Measurements from ENCODE around the gene WDFY1. TPM values are rescaled to one million over a fixed set of nuclear protein-coding genes. Genes with fewer than 3 reads are reported as not detected.

Gene WDFY1
- polyA plus RNA-seq, 3 donors, result 31.7 to 59.8 (median 40.7) TPM

DNA sequence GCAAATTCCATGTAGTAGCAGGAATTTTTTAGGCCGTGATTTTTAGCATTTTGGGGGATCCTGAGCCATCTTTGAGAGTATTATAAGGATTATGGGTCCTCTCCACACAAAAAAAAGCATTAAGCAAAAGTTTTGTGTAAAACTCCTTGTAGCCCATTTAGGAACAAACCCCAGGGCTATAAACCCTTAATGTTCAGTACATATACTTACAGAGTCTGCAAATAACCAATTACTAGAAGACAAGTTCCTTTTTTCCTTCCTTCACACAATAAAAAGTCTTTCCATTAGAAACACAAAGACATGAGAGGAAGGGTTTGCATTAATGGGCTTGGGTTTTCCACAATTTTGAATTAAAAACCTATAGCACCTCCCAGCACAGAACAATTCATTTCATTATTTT is 44.6 kb downstream of the WDFY1 start:
- H3K9me3 ChIP-seq (replicated peaks in 1 of 2; ENCODE audit: control insufficient read depth in 1 of 2, insufficient read depth in 1 of 2, low read length in 2 of 2), result no peaks in the 10 kb centered on the region
- H3K4me2 ChIP-seq (replicated peaks; ENCODE audit: extremely low read depth, low read length, poor library complexity, severe bottlenecking), result no peak overlapping the region
- H3K36me3 Mint-ChIP-seq, result peaks cover 63 to 74% of the 10 kb centered on the region in 2 donors
- H3K9me3 Mint-ChIP-seq, result no peaks in the 10 kb centered on the region
- TF ChIP-seq, protein P1, sequence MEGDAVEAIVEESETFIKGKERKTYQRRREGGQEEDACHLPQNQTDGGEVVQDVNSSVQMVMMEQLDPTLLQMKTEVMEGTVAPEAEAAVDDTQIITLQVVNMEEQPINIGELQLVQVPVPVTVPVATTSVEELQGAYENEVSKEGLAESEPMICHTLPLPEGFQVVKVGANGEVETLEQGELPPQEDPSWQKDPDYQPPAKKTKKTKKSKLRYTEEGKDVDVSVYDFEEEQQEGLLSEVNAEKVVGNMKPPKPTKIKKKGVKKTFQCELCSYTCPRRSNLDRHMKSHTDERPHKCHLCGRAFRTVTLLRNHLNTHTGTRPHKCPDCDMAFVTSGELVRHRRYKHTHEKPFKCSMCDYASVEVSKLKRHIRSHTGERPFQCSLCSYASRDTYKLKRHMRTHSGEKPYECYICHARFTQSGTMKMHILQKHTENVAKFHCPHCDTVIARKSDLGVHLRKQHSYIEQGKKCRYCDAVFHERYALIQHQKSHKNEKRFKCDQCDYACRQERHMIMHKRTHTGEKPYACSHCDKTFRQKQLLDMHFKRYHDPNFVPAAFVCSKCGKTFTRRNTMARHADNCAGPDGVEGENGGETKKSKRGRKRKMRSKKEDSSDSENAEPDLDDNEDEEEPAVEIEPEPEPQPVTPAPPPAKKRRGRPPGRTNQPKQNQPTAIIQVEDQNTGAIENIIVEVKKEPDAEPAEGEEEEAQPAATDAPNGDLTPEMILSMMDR (IDR thresholded peaks at IDR 0.05), result no peak
- no peak overlapping the region for H2AFZ ChIP-seq (ENCODE audit: insufficient read depth, low read depth, low read length, poor library complexity, severe bottlenecking)
- WGBS (ENCODE audit: insufficient coverage), result no CpG with 5 or more reads among the region's 1 CpG
- H3K79me2 ChIP-seq (ENCODE audit: insufficient read depth, low read length), result peaks cover 30% of the 10 kb centered on the region
- peaks cover 48 to 81% of the 10 kb centered on the region in 2 donors for H3K36me3 ChIP-seq (replicated peaks in 1 of 2; ENCODE audit: control insufficient read depth in 1 of 2, insufficient read depth in 2 of 2, low read length in 2 of 2)
- no peak overlapping the region for H3K4me3 Mint-ChIP-seq
- H3K9ac ChIP-seq (ENCODE audit: insufficient read depth, low read length, poor library complexity, severe bottlenecking), result no peak overlapping the region
- peaks cover 18% of the 10 kb centered on the region for H3K4me1 Mint-ChIP-seq
- peaks cover 0 to 4% (median 0%) of the 10 kb centered on the region in 3 donors for H3K27me3 Mint-ChIP-seq (ENCODE audit: low read depth in 3 of 3)
- peak overlapping the region in 1 of 7 donors; percentile 63 for H3K27ac Mint-ChIP-seq
- H3K27ac ChIP-seq (ENCODE audit: low read depth in 1 of 2, low read length in 2 of 2), result no peak overlapping the region
- H3K4me1 ChIP-seq (ENCODE audit: control insufficient read depth in 1 of 2, insufficient read depth in 2 of 2, low read length in 2 of 2), result peaks cover 8 to 10% of the 10 kb centered on the region in 2 donors
- no peaks in the 10 kb centered on the region for H3K27me3 ChIP-seq (ENCODE audit: control insufficient read depth in 2 of 2, insufficient read depth in 2 of 2, low read length in 2 of 2)
- DNase-seq, result no peak
- H3K4me3 ChIP-seq (replicated peaks in 1 of 3; ENCODE audit: low read depth in 2 of 3, low read length in 3 of 3), result no peak overlapping the region
- peaks cover 11% of the 10 kb centered on the region for H4K20me1 ChIP-seq (ENCODE audit: insufficient read depth, low read length)
- intact Hi-C loops (cut with micrococcal nuclease), result no loop called here

DNA sequence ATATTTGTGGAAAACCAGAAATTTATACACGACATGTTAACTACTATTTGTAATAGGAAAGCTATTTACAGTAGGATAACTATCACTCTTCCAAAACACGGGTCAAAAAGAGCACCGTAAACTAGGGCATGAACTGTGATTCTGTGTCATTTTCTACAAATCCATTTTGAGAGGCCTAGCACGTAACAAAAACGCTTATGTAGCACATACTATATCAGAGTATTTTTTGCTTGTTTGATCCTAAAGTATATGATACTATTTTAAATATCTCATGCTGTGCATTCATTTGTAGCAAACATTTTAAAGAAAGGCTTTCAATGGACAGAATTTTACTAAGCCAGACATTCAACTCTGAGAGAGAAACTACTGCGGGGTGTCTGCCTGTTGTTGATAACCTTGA is 45.1 kb downstream of the WDFY1 start:
- Mint-ChIP-seq H3K9me3 (no peaks in the 10 kb centered on the region), H3K27me3 (ENCODE audit: low read depth in 3 of 3) (peaks cover 0 to 4% (median 0%) of the 10 kb centered on the region in 3 donors), H3K4me3 (no peak overlapping the region), H3K36me3 (peaks cover 63 to 74% of the 10 kb centered on the region in 2 donors), H3K27ac (peak overlapping the region in 1 of 7 donors; percentile 63), H3K4me1 (peaks cover 22% of the 10 kb centered on the region)
- intact Hi-C loops (cut with micrococcal nuclease), result no loop called here
- TF ChIP-seq, protein P1 (IDR thresholded peaks at IDR 0.05), result no peak
- peaks cover 8 to 10% of the 10 kb centered on the region in 2 donors for H3K4me1 ChIP-seq (ENCODE audit: control insufficient read depth in 1 of 2, insufficient read depth in 2 of 2, low read length in 2 of 2)
- no peak overlapping the region for H2AFZ ChIP-seq (ENCODE audit: insufficient read depth, low read depth, low read length, poor library complexity, severe bottlenecking)
- WGBS (ENCODE audit: insufficient coverage), result no CpG with 5 or more reads among the region's 6 CpGs
- no peak overlapping the region for H3K27ac ChIP-seq (ENCODE audit: low read depth in 1 of 2, low read length in 2 of 2)
- no peak for DNase-seq
- no peak overlapping the region for H3K9ac ChIP-seq (ENCODE audit: insufficient read depth, low read length, poor library complexity, severe bottlenecking)
- H3K4me2 ChIP-seq (replicated peaks; ENCODE audit: extremely low read depth, low read length, poor library complexity, severe bottlenecking), result no peak overlapping the region
- no peak overlapping the region for H3K4me3 ChIP-seq (replicated peaks in 1 of 3; ENCODE audit: low read depth in 2 of 3, low read length in 3 of 3)
- no peaks in the 10 kb centered on the region for H3K9me3 ChIP-seq (replicated peaks in 1 of 2; ENCODE audit: control insufficient read depth in 1 of 2, insufficient read depth in 1 of 2, low read length in 2 of 2)
- H3K79me2 ChIP-seq (ENCODE audit: insufficient read depth, low read length), result peaks cover 27% of the 10 kb centered on the region
- peaks cover 49 to 81% of the 10 kb centered on the region in 2 donors for H3K36me3 ChIP-seq (replicated peaks in 1 of 2; ENCODE audit: control insufficient read depth in 1 of 2, insufficient read depth in 2 of 2, low read length in 2 of 2)
- H4K20me1 ChIP-seq (ENCODE audit: insufficient read depth, low read length), result peaks cover 11% of the 10 kb centered on the region
- H3K27me3 ChIP-seq (ENCODE audit: control insufficient read depth in 2 of 2, insufficient read depth in 2 of 2, low read length in 2 of 2), result no peaks in the 10 kb centered on the region
